NCI-H69 (cell line): Measurements from ENCODE around the gene FNBP1.

Experiments
- DNase-seq: peaks from one replicate; lab custom pipeline; 2025; lab: John Stamatoyannopoulos, UW

Gene FNBP1

GRCh38 chr9:130042885-130043653 is at the start of gene FNBP1:
Gene FNBP1, minus strand, starts transcription at chr9:130043189. Its CDS starts 214 bp downstream, at chr9:130042975.
- peak; percentile 88 for DNase-seq

GRCh38 chr9:130090915-130091314 is 47.9 kb upstream of the FNBP1 start:
- no peak for DNase-seq

GRCh38 chr9:130089141-130089540 is 46.2 kb upstream of the FNBP1 start:
- DNase-seq, result no peak

- DNase-seq, result no peak
Observed at GRCh38 chr9:130088051-130088450, 45.1 kb upstream of the FNBP1 start.

GRCh38 chr9:130084337-130084736 is 41.3 kb upstream of the FNBP1 start:
- DNase-seq, result no peak

GRCh38 chr9:130078547-130078946 is 35.6 kb upstream of the FNBP1 start:
- no peak for DNase-seq

- no peak for DNase-seq
Observed at GRCh38 chr9:130073373-130073772, 30.4 kb upstream of the FNBP1 start.

- DNase-seq, result no peak
Observed at GRCh38 chr9:130072515-130073235, 29.7 kb upstream of the FNBP1 start.

GRCh38 chr9:130069048-130069447 is 26.1 kb upstream of the FNBP1 start:
- DNase-seq, result no peak

GRCh38 chr9:130064621-130065020 is 21.6 kb upstream of the FNBP1 start:
- no peak for DNase-seq

- no peak for DNase-seq
Observed at GRCh38 chr9:130062750-130063149, 19.8 kb upstream of the FNBP1 start.

- DNase-seq, result no peak
Observed at GRCh38 chr9:130060296-130060695, 17.3 kb upstream of the FNBP1 start.

- peak; percentile 58 for DNase-seq
Observed at GRCh38 chr9:130058887-130059286, 15.9 kb upstream of the FNBP1 start.

GRCh38 chr9:130058154-130058553 is 15.2 kb upstream of the FNBP1 start:
- DNase-seq, result no peak

- DNase-seq, result no peak
Observed at GRCh38 chr9:130054820-130055219, 11.8 kb upstream of the FNBP1 start.

- peak; percentile 40 for DNase-seq
Observed at GRCh38 chr9:130054325-130054786, 11.4 kb upstream of the FNBP1 start.

- DNase-seq, result peak; percentile 87
Observed at GRCh38 chr9:130053504-130054324, 10.7 kb upstream of the FNBP1 start, which contains the start of gene GPR107. Gene GPR107, plus strand, starts transcription at chr9:130053906. Its CDS starts 27 bp downstream, at chr9:130053933.

GRCh38 chr9:130053109-130053503 is 10.1 kb upstream of the FNBP1 start:
- DNase-seq, result no peak

GRCh38 chr9:130051855-130052254 is 8.9 kb upstream of the FNBP1 start:
- DNase-seq, result no peak

- no peak for DNase-seq
Observed at GRCh38 chr9:130050462-130050861, 7.5 kb upstream of the FNBP1 start.

- DNase-seq, result no peak
Observed at GRCh38 chr9:130049431-130050210, 6.6 kb upstream of the FNBP1 start.
